RPMI8226 (cell line): ENCODE results near the gene TTC3.
A peak's percentile ranks its signal among the peaks of the same experiment; 100 is the strongest.
"Not testable (repeated sequence)": the region's sequence is repeated elsewhere in the genome, so short reads cannot be mapped to it uniquely, and the experiment has no call there.

Source experiments
- DNase-seq: peaks from one replicate; pipeline ENCODE4 v3.0.0-alpha.2; 2015

TTC3 gene

GRCh38 chr21:37072988-37073416, at the start of gene TTC3, which contains the start of gene PIGP:
Gene TTC3, plus strand, starts transcription at chr21:37073254. Its CDS starts 14,004 bp downstream, at chr21:37087258.
Gene PIGP, minus strand, starts transcription at chr21:37073071. Its CDS starts 556 bp downstream, at chr21:37072515.
- DNase-seq: peak; percentile 96

GRCh38 chr21:37026499-37026898, 46.6 kb upstream of the TTC3 start:
- DNase-seq: no peak

- no peak for DNase-seq
Measured at GRCh38 chr21:37028570-37028969, 44.5 kb upstream of the TTC3 start.

DNA sequence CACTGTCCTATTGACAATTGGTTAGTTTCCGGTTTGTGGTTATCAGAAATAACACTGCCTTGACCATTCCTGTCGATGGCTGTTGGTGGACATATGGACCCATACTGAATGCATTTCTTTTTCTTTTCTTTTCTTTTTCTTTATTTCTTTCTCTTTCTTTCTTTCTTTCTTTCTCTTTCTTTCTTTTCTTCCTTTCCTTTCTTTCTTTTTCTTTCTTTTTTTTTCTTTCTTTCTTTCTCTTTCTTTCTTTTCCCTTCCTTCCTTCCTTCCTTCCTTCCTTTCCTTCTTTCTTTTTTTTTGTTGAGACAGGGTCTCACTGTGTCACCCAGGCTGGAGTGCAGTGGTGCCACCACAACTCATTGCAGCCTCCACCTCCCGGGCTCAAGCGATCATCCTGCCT, 42.2 kb upstream of the TTC3 start:
- DNase-seq: no peak

GRCh38 chr21:37032293-37032692, 40.8 kb upstream of the TTC3 start:
- DNase-seq: no peak

DNA sequence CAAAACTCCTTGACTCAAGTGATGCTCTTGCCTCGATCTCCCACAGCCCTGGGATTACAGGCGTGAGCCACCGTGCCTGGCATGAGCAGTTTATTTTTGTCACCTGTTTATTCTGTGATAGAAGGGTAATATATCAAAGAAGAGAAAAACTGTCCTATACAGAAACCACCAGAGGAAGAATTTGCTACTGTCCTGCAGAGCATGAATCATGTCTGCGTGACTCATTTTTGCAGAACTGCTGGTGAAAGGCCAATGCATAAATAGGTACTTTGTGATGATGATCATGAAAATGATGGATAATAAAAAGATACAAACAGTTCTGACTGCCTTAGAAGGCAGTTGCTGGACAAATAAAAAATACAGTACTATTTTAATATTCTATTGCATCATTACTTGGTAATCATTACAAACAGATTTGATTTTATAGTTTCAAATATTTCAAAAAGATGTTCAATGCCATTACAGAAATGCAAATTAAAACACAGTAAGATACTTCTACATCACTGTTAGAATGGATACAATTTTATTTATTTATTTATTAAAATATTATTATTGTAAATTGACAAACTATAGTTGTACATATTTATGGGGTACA, 40.1 kb upstream of the TTC3 start:
- no peak for DNase-seq

GRCh38 chr21:37034394-37034793, 38.7 kb upstream of the TTC3 start:
- DNase-seq: not testable (repeated sequence)

- no peak for DNase-seq
Measured at GRCh38 chr21:37036177-37036576, 36.9 kb upstream of the TTC3 start.

DNA sequence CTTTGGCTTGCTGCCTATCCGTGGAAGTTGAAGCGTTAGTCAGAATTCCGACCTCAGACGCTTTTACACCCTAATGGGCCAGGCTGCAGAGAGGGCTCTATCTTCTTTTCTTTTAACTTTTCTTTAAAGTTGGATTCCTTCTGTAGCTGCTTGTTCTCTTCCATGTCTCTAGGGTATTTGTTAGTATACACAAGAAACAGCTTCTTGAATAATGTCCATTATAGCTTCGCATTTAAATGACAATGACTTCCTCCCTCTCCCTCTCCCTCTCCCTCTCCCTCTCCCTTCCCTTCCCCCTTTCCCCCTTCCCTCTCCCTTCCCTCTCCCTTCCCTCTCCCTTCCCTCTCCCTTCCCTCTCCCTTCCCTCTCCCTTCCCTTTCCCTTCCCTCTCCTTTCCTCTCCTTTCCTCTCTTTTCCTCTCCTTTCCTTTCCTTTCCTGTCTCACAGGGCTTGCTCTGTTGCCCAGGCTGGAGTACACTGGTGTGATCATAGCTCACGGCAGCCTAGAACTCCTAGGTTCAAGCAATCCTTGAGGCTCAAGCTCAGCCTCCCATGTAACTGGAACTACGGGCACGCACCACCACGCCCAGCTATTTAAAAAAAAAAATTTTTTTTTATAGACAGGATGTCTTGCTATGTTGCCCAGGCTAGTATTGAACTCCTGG, 33.5 kb upstream of the TTC3 start:
- DNase-seq: no peak

DNA sequence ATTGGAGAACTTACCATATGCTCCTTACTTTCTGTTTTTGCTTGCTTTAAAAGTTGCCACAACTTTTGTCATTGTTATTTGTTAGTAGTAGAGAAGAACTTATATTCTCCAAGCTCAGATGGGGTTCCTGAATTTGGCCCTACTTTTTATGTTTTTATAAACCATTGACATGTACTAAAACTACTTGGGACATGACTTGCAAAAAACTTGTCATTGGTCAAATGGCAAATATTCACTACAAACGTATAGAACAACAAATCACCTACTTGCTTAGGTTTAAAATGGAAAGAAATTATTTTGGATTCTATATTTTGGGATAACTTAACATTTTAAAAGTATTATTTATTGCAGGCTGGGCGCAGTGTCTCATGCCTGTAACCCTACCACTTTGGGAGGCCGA, 32.8 kb upstream of the TTC3 start:
- no peak for DNase-seq

DNA sequence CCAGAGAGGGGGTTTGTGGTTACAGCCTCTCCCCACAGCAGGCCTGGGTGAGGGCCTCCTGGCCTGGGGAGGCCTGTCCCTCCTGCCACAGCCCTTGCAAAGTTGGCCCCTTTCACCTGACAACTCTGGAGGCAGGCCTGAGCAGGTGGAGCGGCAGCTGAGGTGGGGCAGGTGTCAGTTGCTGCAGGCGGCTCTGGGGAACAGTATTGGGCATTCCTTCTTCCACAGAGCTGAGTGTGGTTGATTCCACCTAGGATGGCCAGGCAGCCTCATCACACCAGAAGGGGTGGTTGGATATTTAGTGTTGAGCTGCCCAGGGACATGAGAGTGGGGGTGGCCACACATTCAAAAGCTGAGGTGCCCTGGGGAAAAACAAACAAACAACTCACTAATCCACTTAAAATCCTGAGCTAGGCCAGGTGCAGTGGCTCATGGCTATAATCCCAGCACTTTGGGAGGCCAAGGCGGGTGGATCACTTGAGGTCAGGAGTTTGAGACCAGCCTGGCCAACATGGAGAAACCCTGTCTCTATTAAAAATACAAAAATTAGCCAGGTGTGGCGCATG, 31.3 kb upstream of the TTC3 start:
- no peak for DNase-seq

DNA sequence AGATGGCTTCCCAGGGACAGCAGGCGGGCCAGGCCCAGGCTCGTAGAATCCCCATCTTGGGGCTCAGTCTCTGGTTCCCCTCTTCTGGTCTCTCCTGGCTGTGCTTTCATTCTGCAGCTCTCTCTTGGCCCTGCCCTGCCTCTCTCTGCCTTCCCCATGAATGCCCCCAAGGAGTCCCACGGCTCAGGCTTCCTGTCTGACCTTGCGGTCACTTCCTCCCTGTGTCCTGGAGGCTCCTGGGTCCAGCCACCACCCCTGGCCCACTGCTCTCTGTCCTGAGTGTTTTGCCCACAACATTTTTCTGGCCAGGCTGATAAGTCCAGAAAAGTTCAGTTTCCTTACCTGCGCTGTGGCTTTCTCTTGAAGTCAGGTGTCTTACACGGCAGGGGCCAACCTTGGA, 29.2 kb upstream of the TTC3 start:
- DNase-seq: no peak

- no peak for DNase-seq
Measured at GRCh38 chr21:37044643-37045042, 28.4 kb upstream of the TTC3 start.

DNA sequence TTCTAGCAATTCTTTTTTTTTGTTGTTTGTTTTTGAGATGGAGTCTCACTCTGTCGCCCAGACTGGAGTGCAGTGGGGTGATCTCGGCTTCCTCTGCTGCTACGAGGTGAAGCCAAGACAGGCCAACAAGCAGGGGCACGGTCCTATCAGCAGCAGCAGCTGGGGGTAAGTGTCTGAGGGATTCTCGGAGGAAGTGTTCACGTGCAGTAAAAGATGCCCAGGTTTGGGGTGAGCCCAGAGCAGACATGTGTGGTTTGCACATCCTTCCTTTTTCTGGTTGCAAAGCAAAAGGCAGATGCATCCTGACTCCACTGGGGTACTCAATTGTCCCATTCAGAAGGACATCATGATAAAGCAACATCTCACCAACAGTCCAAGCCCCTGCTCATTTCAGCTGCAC, 27.9 kb upstream of the TTC3 start:
- DNase-seq: no peak

GRCh38 chr21:37045556-37045955, 27.5 kb upstream of the TTC3 start:
- no peak for DNase-seq

DNA sequence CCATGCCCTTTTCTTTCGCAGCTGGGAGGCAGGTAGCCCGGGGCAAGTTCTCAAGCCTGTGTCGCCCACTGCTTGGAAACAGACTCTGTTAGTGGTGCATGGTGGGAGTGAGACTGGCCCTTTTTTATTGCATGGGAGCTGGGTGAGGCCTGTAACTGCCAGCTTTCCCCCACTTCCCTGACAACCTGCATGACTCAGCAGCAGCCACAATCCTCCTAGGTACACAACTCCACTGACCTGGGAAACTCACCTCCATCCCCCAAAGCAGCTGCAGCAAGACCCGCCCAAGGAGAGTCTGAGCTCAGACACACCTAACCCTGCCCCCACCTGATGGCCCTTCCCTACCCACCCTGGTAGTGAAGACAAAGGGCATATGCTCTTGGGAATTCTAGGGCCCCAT, 26.0 kb upstream of the TTC3 start:
- DNase-seq: no peak

- not testable (repeated sequence) for DNase-seq
Measured at GRCh38 chr21:37049741-37050140, 23.3 kb upstream of the TTC3 start.

DNA sequence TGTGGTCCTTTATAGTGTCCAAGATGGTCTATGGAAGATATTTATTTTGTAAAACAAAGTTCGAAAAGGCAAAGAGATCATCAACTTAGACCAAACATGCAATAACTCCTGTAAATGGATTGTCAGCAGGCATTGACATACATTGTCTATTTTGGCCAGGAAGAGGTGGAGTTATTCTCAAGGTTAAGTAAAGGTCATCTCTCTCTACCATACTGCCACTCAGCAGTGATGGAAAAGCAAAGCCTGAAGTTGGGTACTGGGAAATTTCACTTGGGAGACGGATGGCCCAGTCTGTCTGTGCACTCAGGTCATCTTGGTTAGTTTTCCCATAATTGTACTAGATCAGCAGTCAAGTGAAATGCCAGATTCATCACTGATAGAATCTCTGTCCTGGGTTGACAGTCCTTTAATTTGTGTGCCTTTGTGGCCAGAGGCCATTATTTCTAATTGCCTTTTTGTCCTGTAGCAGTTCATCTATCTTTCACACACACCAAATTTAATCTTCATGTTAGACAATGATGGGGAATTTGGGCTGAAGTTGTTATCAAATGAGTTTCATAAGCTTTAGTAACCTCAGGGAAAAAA, 17.7 kb upstream of the TTC3 start:
- no peak for DNase-seq

DNA sequence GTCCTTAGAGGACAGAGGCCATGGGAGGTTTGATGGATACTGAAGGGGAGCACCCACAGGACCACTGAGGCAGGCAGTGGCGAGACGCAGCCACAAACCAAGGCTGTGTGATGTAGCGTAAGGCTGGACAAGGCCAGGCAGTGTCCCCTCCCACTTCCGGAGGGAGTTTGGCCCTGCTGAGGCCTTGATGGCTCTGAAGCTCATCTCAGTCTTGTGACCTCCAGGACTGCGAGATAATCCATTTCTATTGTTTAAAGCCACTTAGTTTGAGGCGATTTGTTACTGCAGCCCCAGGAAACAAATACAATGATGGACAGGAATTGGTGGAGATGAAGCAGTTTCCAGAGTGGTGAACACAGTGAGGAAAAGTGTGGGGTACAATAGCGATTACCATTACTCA, 15.4 kb upstream of the TTC3 start:
- no peak for DNase-seq

- no peak for DNase-seq
Measured at GRCh38 chr21:37058261-37058660, 14.8 kb upstream of the TTC3 start.

- no peak for DNase-seq
Measured at GRCh38 chr21:37059181-37059580, 13.9 kb upstream of the TTC3 start.

- no peak for DNase-seq
Measured at GRCh38 chr21:37060296-37060695, 12.8 kb upstream of the TTC3 start.

- DNase-seq: no peak
Measured at GRCh38 chr21:37061926-37062592, 11.0 kb upstream of the TTC3 start.

GRCh38 chr21:37062593-37062935, 10.5 kb upstream of the TTC3 start:
- DNase-seq: no peak
